Cerebellar cortex (tissue), 1 donor: ENCODE measurements around the gene PTPN14.
A peak's percentile ranks its signal among the peaks of the same experiment; 100 is the strongest.

Experiments
- DNase-seq: peaks from one replicate; pipeline ENCODE4 v3.0.0-alpha.2; 2015; ENCODE audit warnings: low spot score

The PTPN14 gene

DNA sequence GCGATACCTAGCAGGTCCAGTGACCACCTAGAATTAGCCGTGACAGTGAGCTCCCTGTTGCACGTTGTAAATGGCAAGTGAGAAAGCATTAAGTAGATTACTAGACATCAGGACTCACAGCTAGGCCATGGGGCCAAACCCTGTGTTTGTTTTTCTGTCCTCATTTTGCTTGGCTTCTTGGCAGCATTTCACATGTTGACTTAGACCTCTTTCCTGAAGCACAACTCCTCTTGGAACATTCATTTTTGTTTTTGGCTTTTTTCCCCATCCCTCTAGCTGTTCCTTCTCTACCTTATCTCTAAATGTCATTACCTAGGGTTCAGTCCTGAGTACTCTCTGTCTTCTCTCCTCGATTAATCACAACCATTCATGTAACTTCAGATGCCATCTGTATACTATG lies 16.9 kb upstream of the PTPN14 start:
- DNase-seq: no peak

GRCh38 chr1:214567481-214567980 lies 16.1 kb upstream of the PTPN14 start:
- no peak for DNase-seq

- DNase-seq: no peak
Observed at GRCh38 chr1:214566158-214567104, 15.0 kb upstream of the PTPN14 start.

DNA sequence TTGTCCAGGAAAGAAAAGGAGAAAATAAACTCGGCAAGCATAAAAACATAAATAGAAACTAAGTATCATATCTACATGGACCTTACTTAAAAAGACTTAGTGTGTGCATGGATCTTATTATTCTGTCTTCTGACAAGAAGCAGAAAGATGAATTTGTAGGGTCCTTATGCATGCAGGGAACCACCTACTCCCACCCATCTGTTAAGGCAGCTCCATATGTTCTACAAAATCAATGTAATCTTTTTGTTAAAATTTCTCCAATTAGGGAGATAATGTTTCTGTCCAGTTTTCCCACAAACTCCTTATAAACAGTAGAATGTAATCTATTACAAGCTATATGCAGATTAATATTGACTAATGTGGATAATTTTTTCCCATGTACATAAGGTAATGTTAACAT lies 13.9 kb upstream of the PTPN14 start:
- no peak for DNase-seq

GRCh38 chr1:214563881-214564280 lies 12.5 kb upstream of the PTPN14 start:
- DNase-seq: no peak

- DNase-seq: no peak
Observed at GRCh38 chr1:214557952-214558735, 6.7 kb upstream of the PTPN14 start.

DNA sequence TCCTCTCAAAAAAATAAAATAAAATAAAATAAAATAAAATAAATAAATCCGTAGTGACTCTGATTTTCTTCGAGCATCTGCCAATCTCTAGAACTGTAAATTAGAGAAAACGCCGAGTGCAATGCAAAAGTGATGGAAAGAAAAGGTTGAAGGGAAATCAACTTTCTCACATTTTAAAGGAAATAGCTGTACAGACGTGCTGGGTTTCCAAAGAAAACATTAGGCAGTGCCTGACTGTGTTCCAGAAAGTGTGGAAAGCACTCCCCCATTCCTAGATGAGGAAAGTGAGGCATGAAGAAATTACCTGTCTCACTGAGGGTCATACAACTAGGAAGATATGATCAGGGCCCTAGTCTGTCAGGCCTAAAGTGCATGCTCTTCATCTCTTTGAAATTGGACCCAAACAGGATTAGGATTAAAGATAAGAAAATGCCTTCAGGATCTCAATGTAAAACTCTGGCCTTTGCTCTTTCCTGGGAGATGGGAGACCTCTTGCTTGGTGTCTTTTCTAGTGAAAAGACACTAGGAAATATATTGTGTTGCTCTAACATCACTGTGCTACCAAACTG lies 1.8 kb upstream of the PTPN14 start:
- no peak for DNase-seq

- DNase-seq: peak; percentile 58
Observed at GRCh38 chr1:214552174-214552608, 789 bp upstream of the PTPN14 start.

GRCh38 chr1:214550857-214551435 lies 456 bp downstream of the PTPN14 start:
- no peak for DNase-seq

GRCh38 chr1:214550013-214550856 lies 1.2 kb downstream of the PTPN14 start:
- DNase-seq: peak; percentile 15

GRCh38 chr1:214549604-214550003 lies 1.8 kb downstream of the PTPN14 start:
- DNase-seq: no peak

DNA sequence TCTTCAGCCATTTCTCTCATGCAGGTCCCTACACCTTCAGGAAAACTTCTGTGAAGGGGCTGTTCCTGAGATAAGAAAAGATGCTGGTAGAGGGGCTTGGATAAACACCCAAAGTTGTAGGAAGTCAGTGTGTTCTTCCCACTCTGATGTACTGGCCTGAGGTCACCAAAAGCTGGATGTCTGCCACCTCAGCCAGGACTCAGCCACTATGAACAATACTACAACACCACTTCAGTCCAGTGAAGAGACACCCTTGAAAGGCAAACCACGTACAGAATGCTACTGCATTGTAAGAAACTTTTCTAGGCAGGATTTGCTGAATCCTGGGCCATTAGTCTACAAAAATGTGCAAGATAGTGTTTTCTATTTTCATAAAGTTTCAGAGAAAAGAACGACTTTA lies 2.4 kb downstream of the PTPN14 start:
- no peak for DNase-seq

DNA sequence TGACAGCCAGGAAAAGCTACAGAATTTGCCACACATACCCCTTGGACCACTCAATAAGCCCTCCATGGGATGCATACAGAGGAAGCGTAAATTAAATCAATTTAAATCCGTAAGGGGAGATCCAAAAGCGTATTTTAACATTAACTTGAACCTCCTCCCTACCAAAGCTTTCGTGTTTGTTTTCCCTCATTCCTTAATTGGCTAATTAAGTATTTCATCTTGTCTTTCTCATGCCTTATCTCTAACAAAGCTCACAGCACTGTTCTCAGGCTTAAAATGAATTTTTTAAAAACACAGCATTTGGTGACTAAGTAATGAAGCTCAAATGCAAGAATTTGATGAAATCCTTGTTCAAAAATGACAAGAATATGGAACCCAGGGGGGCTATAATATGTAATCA lies 3.1 kb downstream of the PTPN14 start:
- no peak for DNase-seq

DNA sequence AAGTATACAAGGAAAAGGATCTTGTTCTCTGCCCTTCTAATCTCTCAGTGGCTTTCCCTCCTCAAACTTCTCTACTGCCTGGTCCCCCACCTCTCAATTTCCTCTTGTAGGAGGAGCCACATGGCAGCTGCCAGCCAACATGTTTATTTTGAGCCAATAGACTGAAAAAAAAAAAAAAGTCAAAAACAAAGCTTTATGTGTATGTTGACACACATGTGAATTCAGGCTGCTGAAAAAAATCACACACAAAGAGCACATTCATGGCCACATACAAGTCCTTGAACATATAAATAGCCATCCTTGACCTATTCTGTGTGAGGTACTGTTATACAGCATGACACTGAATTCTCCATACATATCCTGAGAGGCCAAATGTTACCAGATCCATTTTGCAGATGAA lies 3.7 kb downstream of the PTPN14 start:
- no peak for DNase-seq

- DNase-seq: no peak
Observed at GRCh38 chr1:214546886-214547641, 4.3 kb downstream of the PTPN14 start.

DNA sequence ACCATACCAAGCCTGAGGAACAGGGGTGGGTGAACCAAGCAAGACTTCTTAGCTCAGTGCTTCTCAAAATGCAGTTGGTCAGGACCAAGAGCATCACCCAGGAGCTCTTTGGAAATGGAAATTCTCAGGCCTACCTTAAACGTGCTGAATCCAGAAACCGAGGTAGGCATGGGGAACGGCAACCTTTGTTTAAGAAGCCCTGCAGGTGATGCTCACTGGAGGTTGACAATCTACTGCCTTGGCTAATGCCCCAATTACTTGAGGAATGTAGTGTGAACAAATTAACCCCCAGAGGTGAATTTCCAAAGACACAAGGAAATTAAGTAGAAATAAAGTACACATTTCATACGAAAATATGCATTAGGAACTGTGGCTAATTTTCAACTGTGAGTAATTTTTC lies 5.3 kb downstream of the PTPN14 start:
- DNase-seq: no peak

DNA sequence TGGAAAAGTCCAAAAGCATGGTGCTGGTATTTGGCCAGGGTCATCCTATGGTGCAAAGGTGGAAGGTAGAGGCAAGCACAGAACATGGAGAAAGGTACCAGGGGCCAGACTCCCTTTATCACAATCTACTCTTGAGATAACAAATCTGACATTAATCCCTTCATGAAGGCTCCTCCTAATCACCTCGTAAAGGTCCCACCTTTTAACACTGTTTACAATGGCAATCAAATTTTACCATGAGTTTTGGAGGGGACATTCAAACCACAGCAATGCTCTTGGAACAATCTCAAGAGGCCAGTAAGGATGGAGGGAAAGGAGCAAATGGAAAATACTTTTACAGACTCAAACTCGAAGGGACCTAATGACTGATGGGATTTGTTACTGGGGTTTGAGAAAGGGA lies 6.1 kb downstream of the PTPN14 start:
- no peak for DNase-seq

GRCh38 chr1:214544791-214545190 lies 6.6 kb downstream of the PTPN14 start:
- DNase-seq: no peak

GRCh38 chr1:214542275-214543199 lies 8.9 kb downstream of the PTPN14 start:
- DNase-seq: no peak
